ENCODE measurements around the gene MUC21. TPM values are rescaled to one million over a fixed set of nuclear protein-coding genes. Genes with fewer than 3 reads are reported as not detected.
"Not testable (repeated sequence)": the region's sequence is repeated elsewhere in the genome, so short reads cannot be mapped to it uniquely, and the experiment has no call there.

The MUC21 gene
- not detected for total RNA-seq

DNA sequence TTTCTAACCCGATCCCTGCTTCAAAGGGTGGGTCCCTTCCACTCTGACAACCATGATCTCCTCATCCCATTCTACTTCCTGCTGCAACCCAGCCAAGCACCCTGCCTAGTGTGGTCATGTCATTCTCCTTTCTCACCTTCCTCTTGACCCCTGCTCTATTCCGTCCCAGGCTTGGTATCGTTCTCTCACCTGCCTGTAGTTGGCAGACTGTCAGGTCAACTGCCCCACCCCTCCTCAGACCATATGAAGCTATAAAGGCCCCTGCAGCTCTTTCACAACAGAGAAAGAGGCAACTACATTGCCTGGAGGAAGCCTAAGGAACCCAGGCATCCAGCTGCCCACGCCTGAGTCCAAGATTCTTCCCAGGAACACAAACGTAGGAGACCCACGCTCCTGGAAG is at the start of gene MUC21:
Gene MUC21 (plus strand): TSS at position 280 of the 400 bp plus-strand sequence. CDS start 241 bp downstream, outside the sequence.
- DNase-seq: no peak

DNA sequence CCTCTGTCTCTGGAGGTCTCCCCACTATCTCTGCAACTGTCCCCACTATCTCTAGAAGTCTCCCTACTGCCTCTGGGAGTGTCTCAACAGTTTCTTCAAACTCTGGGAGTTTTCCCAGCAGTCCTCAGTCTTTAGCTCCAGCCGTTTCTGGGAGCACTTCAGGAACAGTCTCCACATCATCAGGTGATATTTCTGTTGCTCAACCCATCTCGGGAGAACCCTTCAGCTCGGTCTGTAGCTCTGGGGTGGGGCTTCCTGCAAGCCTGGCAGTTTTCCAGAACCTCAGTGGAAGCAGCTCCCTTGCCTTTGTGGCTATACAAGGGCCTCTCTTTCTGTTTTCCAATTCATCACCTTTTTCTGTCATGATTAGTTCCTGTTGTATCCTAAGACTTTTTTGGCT is 48.5 kb upstream of the MUC21 start:
- no peak for DNase-seq

DNA sequence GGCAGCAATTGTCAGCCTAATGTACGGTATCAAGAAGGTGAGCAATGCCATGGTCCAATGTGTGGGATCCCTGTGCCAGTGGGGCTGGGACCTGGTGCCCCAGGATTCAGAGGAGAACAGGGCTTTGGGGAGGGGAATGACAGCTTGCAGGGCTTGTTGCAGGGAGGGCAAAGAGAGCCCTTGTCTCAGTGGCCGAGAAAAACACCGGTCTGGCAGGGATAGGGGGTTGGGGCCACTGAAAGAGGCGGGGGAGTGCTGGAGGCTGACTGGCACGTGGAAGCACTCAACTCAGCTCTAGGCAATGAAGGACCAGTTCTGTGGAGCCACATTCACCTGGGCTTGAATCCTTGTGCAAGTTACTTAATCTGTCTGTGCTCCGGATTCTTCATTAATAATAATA is 46.3 kb upstream of the MUC21 start:
- no peak for DNase-seq

DNA sequence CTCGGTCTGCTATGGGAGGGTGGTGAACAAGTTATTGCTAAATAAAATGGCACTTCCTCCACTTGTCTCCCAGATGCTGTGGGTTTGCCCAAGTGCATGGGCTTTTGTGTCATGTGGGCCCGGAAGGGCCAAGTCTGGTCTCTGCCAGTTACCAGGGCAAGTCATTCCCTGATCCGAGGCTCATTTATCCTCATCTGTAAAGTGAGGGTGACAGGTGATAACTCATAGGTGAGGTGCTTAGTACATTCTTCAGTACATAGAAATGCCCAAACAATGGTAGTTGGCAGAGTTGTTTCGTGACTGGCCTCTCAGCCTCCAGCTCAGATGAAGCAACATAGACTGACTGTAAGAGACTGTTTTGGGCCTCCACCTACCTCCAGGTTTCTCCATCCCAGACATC is 44.8 kb upstream of the MUC21 start:
- DNase-seq: no peak

DNA sequence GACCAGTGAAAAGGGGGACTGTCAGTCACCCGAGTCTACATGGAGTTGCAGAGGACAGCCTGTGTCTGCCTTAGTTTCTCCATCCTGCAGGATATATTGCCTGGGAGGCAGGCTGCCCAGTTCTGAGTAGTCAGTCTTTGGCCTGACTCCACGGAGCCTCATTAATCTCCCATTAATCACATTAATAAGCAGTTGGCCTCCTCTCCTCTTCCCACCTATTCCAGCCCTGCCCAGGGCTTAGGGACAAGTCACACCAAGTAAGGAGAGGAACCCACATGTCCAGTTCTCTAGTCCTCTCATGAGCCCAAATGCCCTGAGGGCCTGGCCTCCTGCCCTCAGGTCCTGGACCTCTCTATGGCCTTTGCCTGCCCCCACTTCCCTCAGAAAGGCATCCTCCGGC is 44.0 kb upstream of the MUC21 start:
- DNase-seq: no peak

DNA sequence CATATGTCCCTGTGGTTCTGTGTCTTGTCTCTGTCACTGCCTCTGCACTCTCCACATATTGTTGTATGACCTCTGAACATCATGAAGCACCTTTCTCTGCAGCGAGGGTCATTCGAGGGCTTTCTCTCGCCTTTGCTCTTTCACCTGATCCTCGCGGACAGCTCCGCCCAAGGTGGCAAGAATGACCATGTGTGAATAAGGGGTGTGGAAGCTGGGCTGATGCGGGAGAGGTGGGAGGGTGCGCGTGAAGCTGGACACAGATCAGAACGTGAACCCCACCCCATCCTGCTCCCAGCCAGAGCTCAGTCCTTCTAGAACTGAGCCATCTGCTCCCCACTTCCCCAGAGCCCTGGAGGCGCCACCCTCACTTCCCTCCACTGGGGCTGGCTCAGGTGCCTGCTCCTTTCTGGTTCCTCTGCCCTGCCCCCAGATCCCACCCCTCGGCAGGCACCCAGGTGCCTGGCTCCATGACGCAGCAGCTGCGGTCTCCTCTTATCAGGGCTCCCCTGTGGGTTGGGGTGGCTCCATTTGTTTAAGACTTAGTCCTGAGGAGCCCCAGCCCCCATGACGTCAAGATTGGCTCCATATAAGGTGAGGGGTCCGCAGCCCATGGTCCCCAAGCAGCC is 43.0 kb upstream of the MUC21 start, which contains the start of gene MUCL3:
Gene MUCL3 (plus strand): TSS at position 613 of the 626 bp plus-strand sequence. CDS start 27 bp downstream, outside the sequence.
- no peak for DNase-seq

DNA sequence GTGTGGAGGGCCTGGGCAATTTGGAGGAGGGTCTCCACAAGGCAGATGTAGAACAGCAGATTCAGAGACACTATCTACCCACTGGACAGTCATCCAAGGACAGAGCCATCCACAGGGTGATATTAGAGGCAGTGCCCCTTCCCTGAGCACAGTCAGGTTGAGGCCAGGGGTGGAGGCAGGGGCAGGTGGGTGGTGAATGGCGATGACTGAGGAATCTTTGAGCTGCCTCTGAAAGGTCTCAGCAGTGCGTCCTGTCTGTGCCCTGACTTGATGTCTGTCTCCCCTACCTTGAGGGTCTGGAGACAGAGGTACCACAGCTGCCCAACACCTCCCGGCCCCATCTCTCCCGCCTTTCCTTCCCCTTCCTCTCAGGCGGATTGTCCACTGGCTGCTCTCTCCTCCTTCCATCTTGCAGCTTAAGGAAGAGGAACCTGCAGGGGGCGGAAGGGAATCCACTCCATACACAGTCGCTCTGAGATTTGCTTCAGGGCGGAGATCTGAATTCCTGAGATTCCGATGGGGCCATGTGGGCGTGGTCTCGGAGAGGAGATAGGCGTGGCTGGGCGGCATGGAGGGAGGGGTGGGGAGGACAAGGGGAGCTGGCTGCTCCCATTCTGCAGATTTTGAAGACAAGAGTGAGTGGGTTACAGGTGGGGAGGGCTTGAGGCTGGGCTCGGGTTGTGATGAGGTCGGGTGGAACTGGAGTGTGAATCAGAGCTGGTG is 41.0 kb upstream of the MUC21 start:
- no peak for DNase-seq

DNA sequence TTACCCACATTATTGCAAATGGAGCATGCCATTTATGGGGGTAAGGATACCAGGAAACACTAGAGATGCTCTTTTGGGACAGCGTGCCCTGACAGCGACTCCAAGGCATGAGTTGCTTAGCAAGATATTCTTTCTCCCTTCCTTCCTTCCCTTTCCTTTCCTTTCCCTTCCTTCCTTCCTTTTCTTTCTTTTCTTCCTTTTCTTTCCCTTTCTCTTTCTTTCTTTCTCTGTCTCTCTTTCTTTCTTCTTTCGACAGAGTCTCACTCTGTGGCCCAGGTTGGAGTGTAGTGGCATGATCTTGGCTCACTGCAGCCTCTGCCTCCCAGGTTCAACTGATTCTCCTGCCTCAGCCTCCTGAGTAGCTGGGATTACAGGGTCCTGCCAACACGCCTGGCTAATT is 39.5 kb upstream of the MUC21 start:
- no peak for DNase-seq

DNA sequence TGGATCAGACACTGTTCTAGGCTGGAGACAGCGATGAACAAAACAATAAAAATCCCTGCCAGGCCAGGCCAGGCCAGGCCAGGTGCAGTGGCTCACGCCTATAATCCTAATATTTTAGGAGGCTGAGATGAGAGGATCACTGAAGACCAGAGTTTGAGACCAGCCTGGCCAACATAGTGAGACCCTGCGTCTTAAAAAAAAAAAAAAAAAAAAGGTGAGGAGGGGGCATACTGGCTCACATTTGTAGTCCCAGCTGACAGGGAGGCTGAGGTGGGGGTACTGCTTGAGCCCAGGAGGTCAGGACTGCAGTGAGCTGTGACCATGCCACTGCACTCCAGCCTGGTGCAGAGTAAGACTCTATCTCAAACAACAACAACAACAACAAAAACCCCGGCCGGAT is 38.2 kb upstream of the MUC21 start:
- no peak for DNase-seq

DNA sequence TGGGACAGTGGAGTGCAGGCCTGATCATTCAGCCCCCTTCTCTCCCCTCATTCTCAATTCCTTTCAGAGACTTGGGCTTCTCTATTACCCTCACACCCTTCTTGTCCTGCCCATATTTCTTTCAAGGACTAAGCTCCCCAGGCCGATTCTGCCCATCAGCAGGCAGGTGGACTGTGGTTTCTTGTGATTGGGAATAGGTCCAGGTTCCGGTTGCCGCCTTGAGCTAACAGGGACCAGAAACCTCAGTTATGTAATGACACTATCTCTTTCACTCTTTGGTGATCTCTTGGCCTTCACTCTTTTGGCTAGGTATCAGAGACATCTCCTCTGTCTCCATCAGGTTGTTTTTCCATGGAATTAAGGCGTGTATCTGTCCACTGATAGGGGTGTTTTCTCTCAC is 36.3 kb upstream of the MUC21 start:
- no peak for DNase-seq

DNA sequence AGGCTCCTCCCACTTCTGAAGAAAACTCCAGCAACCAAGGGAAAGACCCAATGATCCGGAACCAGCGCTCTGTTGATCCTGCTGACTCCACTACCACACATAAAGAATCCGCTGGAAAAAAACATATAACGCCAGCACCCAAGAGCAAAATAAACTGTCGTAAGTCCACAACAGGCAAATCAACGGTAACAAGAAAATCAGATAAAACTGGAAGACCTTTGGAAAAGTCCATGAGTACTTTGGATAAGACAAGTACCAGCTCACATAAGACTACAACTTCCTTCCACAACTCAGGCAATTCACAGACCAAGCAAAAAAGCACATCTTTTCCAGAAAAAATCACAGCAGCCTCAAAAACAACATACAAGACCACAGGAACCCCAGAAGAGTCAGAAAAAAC is 34.7 kb upstream of the MUC21 start:
- DNase-seq: no peak

DNA sequence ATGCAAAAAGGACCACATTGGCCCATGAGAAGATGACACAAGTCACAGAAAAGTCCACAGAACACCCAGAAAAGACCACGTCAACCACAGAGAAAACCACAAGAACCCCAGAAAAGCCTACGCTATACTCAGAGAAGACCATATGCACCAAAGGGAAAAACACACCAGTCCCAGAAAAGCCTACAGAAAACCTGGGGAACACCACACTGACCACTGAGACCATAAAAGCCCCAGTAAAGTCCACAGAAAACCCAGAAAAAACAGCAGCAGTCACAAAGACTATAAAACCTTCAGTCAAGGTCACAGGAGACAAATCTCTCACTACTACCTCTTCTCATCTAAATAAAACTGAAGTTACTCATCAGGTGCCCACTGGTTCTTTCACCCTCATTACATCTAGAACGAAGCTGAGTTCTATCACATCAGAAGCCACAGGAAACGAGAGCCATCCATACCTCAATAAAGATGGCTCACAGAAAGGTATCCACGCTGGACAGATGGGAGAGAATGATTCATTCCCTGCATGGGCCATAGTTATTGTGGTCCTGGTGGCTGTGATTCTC is 31.5 kb upstream of the MUC21 start:
- no peak for DNase-seq

DNA sequence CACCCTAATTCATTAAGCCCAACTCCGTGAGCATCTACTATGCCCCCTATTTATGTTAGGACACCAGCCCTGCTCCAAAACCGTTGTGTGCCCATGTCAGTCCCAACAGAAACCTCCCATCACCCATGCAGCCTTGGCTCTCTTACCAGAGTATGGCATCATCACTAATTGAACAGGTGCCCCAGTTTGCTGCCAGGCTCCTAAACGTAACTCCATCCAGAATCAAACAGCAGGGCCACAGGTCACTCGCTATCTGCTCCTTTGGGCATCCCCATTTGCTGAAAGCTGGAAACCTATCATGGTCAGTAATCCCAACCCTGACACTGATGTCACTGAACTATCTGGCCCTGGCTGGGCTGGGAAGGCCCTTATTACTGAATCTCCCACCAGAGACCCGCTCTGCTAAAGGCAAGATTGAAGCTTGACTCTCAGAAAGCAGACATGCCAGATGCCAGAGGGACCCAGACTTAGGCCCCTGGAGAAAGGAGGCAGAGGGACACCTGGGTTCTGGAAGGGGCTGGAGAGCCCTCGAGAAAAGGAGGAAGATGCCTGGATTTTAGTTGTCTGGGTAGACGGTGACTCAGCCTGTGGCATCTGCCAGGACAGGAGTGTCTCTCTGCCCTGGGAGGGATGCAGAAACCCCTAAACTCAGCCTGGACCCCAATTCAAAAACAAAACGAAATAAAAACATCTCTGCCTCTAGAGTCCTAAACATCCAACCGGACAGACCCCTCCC is 28.7 kb upstream of the MUC21 start:
- no peak for DNase-seq

DNA sequence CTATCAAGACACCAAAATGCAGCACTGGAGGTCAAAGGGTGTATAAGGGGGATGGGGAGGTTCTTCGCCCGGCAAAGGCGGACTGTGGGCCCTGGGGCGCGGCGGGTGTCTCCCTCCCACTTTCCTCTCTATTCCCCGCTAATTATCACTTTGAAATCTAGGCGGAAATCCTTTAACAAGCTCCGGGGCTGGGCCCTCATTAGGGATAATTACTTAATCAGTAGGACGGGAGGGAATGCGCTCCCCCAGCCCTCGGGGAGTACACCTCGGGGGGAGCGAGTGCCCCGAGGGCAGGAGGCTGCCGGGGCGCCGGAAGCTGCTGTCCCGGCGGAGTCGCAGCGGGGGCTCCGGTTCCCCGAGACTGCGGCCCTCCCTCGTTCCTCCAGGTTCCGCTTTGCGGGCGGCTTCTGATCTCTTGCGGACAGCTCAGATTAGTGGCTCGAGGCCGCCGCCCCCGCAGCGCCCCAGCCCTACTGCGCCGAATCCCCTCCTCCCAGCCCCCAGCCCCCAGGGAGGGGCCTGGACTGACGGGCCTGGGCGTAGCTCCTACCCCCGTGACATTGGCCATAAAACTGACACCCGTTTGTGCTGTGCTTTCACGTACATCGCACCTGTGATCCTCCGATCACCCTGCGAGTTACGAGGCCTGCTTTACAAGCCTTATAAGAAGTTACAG is 28.0 kb upstream of the MUC21 start:
- no peak for DNase-seq

DNA sequence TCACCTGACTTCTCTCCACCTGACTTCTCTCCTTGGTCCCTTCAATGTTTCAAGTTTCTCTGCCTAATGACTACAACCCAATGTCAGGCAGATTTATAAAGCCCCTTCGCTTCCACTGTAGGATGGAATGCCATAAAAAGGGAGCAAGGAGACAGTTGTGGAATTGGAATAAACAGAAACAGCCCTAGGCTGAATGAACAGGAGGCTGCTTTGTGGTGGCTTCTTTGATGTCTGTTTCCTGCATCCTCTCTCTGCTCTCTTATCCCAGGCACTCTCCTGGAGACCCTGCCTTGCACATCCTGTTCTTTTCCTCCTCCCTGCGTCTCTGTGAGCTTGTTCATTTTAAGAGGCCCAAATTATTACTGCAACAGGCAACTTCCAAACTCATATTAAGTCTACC is 25.8 kb upstream of the MUC21 start:
- no peak for DNase-seq

DNA sequence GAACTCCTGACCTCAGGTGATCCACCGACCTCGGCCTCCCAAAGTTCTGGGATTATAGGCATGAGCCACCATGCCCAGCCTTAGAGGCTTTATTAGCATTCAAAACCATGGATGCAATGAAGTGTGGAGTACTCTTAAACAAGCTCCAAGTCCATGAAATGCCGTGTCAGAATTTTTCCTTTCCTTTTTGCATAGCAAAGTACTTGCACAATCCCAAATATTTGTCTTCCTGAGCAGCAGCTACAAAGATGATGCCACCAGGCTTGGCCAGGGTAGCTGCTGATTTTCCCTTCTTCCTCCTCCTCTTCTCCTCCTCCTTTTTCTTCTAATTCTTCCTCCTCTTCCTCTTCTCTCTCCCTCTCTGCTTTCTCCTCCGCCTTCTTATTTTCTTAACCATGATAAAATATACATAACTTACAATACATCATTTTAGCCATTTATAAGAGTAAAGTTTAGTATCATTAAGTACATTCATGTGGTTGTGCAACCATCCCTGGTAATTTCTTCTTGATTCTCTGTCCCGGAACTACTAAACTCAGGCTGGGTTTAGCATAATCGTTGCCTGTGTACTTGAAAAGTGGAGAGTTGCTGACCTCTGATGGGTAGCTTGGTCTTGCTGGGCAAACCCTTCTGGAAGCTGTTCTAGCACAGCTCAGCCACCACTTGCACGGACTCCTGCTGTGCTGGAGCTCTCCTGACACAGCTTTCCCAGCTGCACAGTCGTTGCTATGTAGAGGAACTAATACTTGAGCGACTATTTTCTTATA is 22.4 kb upstream of the MUC21 start:
- no peak for DNase-seq

DNA sequence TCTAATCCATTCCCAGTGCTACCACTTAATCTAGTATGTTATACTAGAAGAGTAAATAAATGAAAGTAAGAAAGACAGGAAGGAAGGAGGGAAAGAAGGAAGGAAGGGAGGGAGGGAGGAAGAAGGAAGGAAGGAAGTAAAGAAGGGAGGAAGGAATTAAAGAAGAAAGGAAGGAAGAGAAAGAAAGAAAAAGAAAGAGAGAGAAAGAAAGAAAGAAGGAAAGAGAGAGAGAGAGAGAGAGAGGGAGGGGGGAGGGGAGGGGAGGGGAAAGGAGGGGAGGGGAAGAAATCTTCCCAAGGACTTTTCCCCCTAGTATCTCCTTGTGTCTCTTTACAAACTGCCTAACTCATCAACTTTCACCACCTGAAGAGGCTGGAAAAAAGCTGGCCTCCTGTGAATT is 20.8 kb upstream of the MUC21 start:
- no peak for DNase-seq

DNA sequence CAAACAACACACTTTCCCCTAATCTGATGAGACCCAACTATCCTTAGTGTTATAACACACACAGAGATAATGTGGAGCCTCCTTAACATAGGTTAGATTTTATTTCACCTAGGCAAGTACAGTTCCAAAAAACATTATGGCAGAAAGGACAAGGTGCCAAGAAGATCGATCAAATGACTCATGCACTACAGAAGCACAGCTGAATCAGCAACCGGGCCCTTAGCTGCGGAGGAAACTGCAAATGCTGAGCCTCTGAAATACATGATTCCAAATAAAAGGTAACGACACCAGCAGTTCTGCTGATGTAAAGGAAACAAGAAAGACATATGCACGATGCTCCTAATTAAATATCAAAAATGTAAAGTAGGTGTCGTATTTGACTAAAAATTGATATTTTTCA is 19.9 kb upstream of the MUC21 start:
- DNase-seq: no peak

DNA sequence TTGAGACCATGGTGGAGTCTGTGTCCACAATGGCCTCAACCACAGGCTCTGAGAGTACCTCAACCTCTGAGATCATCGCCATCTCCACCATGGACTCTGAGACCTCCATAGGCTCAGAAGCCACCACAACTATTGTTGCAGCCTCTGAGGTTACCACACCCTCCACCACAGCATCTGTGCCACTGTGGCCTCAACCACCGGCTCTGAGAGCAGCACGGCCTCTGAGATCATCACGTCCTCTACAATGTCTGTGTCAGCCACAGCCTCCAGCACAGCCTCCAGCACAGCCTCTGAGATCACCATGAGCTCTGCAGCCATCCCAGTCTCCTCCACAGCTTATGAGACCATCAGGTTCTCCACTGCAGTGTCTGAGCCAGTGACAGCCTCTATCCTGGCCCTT is 19.4 kb upstream of the MUC21 start:
- no peak for DNase-seq

DNA sequence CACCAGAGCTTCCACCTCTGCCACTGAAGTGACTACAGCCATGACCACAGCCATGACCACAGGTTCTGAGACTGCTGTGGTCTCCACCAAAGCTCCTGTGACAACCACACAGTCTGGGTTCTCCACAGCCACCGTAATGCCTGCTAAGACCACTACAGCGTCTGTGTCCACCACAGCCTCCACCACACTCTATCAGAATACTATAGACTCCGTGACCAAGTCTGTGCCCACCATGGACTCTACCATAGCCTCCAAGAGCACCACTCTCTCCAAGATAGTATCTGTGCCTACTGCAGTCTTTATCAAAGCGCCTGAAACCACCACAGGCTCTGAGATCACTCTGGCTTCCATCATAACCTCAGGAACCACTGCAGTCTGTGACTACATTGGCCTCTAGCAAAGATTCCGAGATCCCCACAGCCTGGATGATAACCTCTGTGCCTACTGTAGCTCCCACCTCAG is 18.3 kb upstream of the MUC21 start:
- DNase-seq: no peak

DNA sequence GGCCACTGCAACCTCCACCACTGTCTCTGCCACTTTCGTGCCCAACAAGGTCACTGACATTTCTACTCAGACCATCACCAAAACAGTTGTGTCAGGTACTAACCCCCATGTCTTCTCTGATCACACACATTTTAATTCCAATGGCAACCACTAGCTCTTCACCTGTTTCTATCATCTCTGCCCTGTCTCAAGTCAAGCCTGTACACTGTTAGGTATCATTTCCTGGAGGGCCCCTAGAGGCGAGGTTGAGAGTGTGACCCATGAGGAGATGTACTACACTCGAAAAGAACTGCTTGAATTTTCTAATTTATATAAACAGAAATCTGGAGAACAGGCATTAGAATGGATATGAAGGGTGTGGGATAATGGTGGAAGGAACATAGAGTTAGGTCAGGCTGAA is 17.4 kb upstream of the MUC21 start:
- DNase-seq: no peak

DNA sequence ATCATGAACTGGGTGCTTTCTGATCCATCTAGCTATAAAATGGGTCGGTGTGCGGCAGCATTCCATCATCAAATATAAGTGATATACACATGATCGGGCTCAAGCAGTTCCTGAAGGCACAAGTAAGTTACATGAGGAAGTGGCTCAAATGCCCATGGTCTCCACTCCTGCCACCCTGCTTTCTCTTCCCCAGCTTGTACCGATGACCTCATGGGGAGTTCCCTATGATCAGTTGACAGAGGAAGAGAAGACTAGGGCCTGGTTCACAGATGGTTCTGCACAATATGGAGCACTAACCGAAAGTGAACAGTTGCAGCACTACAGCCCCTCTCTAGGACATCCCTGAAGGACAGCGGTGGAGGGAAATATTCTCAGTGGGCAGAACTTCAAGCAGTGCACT is 14.3 kb upstream of the MUC21 start:
- DNase-seq: not testable (repeated sequence)
